ENCODE data around the gene PARP8. TPM values are rescaled to one million over a fixed set of nuclear protein-coding genes. Genes with fewer than 3 reads are reported as not detected.

PARP8 gene
- total and polyA plus RNA-seq, 9 of the 15 experiments (the other 6 are each of a cell fraction or from before 2014, with no cell fraction given) = 0.03 to 0.31 TPM; not detected in 7

DNA sequence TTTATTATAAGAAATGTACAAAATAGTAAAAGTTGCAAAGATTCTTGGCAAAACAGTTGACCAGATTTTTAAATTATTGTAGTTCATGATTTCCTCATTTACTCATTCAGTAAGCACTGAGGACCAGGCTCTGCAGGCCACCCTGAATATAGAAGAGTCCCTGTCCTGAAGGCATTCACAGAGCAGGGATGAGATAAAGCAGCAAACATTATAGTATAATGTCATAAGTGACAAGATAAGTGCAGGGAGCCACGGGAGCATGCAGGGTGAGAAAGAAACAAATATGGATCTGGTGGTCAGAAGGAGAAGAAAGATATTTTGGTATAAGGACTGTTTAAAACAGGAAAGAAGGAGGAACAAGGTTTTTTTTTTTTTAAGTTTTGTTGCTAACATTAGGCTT lies 46.0 kb downstream of the PARP8 start:
- DNase-seq (ENCODE audit: extremely low read depth in 1 of 4, low spot score in 3 of 4) (no peak), FAIRE-seq (no peak), ATAC-seq (no peak)
- no peak overlapping the region for H2AFZ ChIP-seq (ENCODE audit: low read depth, low read length)
- no peak overlapping the region for H3K27ac ChIP-seq (ENCODE audit: extremely low read depth, low read depth, low read length)
- TF ChIP-seq, protein P1, sequence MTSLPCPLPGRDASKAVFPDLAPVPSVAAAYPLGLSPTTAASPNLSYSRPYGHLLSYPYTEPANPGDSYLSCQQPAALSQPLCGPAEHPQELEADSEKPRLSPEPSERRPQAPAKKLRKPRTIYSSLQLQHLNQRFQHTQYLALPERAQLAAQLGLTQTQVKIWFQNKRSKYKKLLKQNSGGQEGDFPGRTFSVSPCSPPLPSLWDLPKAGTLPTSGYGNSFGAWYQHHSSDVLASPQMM (CRISPR knock-in tag; IDR thresholded peaks at IDR 0.05) = no peak
- TF ChIP-seq POLR2G (IDR thresholded peaks at IDR 0.05; ENCODE audit: low read depth, low read length) = no peak
- no peak for TF ChIP-seq ZNF282 (CRISPR knock-in tag; IDR thresholded peaks at IDR 0.05)
- TF ChIP-seq, protein P2, sequence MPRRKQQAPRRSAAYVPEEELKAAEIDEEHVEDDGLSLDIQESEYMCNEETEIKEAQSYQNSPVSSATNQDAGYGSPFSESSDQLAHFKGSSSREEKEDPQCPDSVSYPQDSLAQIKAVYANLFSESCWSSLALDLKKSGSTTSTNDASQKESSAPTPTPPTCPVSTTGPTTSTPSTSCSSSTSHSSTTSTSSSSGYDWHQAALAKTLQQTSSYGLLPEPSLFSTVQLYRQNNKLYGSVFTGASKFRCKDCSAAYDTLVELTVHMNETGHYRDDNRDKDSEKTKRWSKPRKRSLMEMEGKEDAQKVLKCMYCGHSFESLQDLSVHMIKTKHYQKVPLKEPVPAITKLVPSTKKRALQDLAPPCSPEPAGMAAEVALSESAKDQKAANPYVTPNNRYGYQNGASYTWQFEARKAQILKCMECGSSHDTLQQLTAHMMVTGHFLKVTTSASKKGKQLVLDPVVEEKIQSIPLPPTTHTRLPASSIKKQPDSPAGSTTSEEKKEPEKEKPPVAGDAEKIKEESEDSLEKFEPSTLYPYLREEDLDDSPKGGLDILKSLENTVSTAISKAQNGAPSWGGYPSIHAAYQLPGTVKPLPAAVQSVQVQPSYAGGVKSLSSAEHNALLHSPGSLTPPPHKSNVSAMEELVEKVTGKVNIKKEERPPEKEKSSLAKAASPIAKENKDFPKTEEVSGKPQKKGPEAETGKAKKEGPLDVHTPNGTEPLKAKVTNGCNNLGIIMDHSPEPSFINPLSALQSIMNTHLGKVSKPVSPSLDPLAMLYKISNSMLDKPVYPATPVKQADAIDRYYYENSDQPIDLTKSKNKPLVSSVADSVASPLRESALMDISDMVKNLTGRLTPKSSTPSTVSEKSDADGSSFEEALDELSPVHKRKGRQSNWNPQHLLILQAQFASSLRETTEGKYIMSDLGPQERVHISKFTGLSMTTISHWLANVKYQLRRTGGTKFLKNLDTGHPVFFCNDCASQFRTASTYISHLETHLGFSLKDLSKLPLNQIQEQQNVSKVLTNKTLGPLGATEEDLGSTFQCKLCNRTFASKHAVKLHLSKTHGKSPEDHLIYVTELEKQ (CRISPR knock-in tag; IDR thresholded peaks at IDR 0.05) = no peak
- TF ChIP-seq ARID1B (IDR thresholded peaks at IDR 0.05) = no peak
- no peak for TF ChIP-seq FOXP1 (CRISPR knock-in tag; IDR thresholded peaks at IDR 0.05)
- TF ChIP-seq NFIC (IDR thresholded peaks at IDR 0.05) = no peak
- H3K27me3 ChIP-seq (ENCODE audit: control insufficient read depth in 2 of 2, insufficient read depth in 2 of 2, low read length in 2 of 2) = no peaks in the 10 kb centered on the region
- H3K79me2 ChIP-seq (ENCODE audit: control insufficient read depth, insufficient read depth, low read length) = no peaks in the 10 kb centered on the region
- H3K4me1 ChIP-seq (replicated peaks in 1 of 2; ENCODE audit: control insufficient read depth in 2 of 2, insufficient read depth in 2 of 2, low read length in 2 of 2) = no peaks in the 10 kb centered on the region
- BruUV-seq (replicated peaks) = no TSS peak
- intact Hi-C loops (cut with micrococcal nuclease) (no loop called here), in situ Hi-C loops (cut with MboI) (no loop called here)
- H3K4me3 ChIP-seq = no peak overlapping the region
- H3K9me3 ChIP-seq (replicated peaks; ENCODE audit: control insufficient read depth, insufficient read depth, low read depth, low read length) = no peaks in the 10 kb centered on the region
- no peaks in the 10 kb centered on the region for H4K20me1 ChIP-seq (replicated peaks; ENCODE audit: control insufficient read depth, insufficient read depth, low read length)
- ChIA-PET CTCF (ENCODE audit: low intra/inter-chr PET ratio) (no interaction called here), POLR2A (no interaction called here)
- no peaks in the 10 kb centered on the region for H3K36me3 ChIP-seq (ENCODE audit: control insufficient read depth, insufficient read depth, low read length)
- WGBS (ENCODE audit: insufficient coverage, low coverage, missing lambda C conversion rate) = 0% methylated on average over 1 of the region's 1 CpG
- H3K9ac ChIP-seq (ENCODE audit: insufficient read depth in 1 of 2, low read depth in 2 of 2, low read length in 2 of 2) = no peak overlapping the region
- H3K9me1 ChIP-seq (ENCODE audit: control insufficient read depth, insufficient read depth, low read length) = no peaks in the 10 kb centered on the region
- no peak overlapping the region for H3K4me2 ChIP-seq (ENCODE audit: insufficient read depth, low read length)
